OCI-LY1 (cell line): ENCODE results near the gene NMRK1.
A peak's percentile ranks its signal among the peaks of the same experiment; 100 is the strongest.

Experiments
- H2AFZ ChIP-seq: fragments of 200-600 bp; sonication (generic), shearing (Covaris generic); 2 replicates; pipeline ENCODE4 v1.6.0; 2014; ENCODE audit warnings: antibody characterized with exemption, mild to moderate bottlenecking, low read length
- H3F3A ChIP-seq: fragments of 200-600 bp; sonication (generic), shearing (Covaris generic); 2 replicates; pipeline ENCODE4 v1.6.0; 2014; ENCODE audit warnings: mild to moderate bottlenecking, antibody characterized with exemption, low read length, moderate library complexity; ENCODE audit not compliant: insufficient read depth
- H3K27ac ChIP-seq: fragments of 200-600 bp; sonication (generic); 2 replicates; pipeline ENCODE4 v1.5.1; 2014; ENCODE audit warnings: low read length, mixed run types, mild to moderate bottlenecking, low read depth; ENCODE audit not compliant: poor library complexity, severe bottlenecking
- H3K27me3 ChIP-seq: fragments of 200-600 bp; sonication (generic); 2 replicates; pipeline ENCODE4 v1.6.0; 2014; ENCODE audit warnings: antibody characterized with exemption, mild to moderate bottlenecking, low read length, moderate library complexity; ENCODE audit not compliant: insufficient read depth
- H3K36me3 ChIP-seq: fragments of 200-600 bp; sonication (generic); 2 replicates; pipeline ENCODE4 v1.6.1; 2014; ENCODE audit warnings: mild to moderate bottlenecking, antibody characterized with exemption, low read length, moderate library complexity, mixed read lengths; ENCODE audit not compliant: insufficient read depth
- H3K4me1 ChIP-seq: fragments of 200-600 bp; sonication (generic); 2 replicates; pipeline ENCODE4 v1.5.1; 2014; ENCODE audit warnings: mild to moderate bottlenecking, low read length, moderate library complexity; ENCODE audit not compliant: insufficient read depth, severe bottlenecking
- H3K4me2 ChIP-seq: fragments of 200-600 bp; sonication (generic), shearing (Covaris generic); 2 replicates; pipeline ENCODE4 v1.6.1; 2014; ENCODE audit warnings: low read length
- H3K4me3 ChIP-seq: fragments of 200-600 bp; sonication (generic); 2 replicates; pipeline ENCODE4 v1.5.1; 2014; ENCODE audit warnings: low read length, low read depth, mild to moderate bottlenecking, mixed read lengths; ENCODE audit not compliant: poor library complexity, severe bottlenecking
- H3K79me2 ChIP-seq: fragments of 200-600 bp; shearing (Covaris generic); 2 replicates; pipeline ENCODE4 v1.6.1; 2016; ENCODE audit warnings: mixed run types, low read length, mixed read lengths; ENCODE audit not compliant: insufficient read depth
- H3K9ac ChIP-seq: fragments of 200-600 bp; sonication (generic), shearing (Covaris generic); 2 replicates; pipeline ENCODE4 v1.6.1; 2014; ENCODE audit warnings: mild to moderate bottlenecking, low read length, mixed read lengths
- H3K9me2 ChIP-seq: fragments of 200-600 bp; sonication (generic), shearing (Covaris generic); 2 replicates; pipeline ENCODE4 v1.6.1; 2014; ENCODE audit warnings: low read depth, mild to moderate bottlenecking, low read length, mixed read lengths
- H3K9me3 ChIP-seq: fragments of 200-600 bp; shearing (Covaris generic); 2 replicates; pipeline ENCODE4 v1.6.1; 2014; ENCODE audit warnings: low read length, mixed read lengths
- H4K20me1 ChIP-seq: fragments of 200-600 bp; sonication (generic), shearing (Covaris generic); 2 replicates; pipeline ENCODE4 v1.6.0; 2016; ENCODE audit warnings: mild to moderate bottlenecking, low read length; ENCODE audit not compliant: insufficient read depth
- EZH2 ChIP-seq: fragments of 200-600 bp; sonication (generic), shearing (Covaris generic); IDR thresholded peaks from 2 replicates; pipeline ENCODE4 v1.8.0; 2017; ENCODE audit warnings: borderline replicate concordance, mixed run types, mild to moderate bottlenecking, antibody characterized with exemption, low read length, moderate library complexity, mixed read lengths
- TF ChIP-seq, protein P1 (sequence below): fragments of 200-600 bp; sonication (generic), shearing (Covaris generic); IDR thresholded peaks from 2 replicates; pipeline ENCODE4 v1.5.1; 2017; ENCODE audit warnings: mild to moderate bottlenecking, antibody characterized with exemption, low read length, moderate library complexity, mixed read lengths

The NMRK1 gene

DNA sequence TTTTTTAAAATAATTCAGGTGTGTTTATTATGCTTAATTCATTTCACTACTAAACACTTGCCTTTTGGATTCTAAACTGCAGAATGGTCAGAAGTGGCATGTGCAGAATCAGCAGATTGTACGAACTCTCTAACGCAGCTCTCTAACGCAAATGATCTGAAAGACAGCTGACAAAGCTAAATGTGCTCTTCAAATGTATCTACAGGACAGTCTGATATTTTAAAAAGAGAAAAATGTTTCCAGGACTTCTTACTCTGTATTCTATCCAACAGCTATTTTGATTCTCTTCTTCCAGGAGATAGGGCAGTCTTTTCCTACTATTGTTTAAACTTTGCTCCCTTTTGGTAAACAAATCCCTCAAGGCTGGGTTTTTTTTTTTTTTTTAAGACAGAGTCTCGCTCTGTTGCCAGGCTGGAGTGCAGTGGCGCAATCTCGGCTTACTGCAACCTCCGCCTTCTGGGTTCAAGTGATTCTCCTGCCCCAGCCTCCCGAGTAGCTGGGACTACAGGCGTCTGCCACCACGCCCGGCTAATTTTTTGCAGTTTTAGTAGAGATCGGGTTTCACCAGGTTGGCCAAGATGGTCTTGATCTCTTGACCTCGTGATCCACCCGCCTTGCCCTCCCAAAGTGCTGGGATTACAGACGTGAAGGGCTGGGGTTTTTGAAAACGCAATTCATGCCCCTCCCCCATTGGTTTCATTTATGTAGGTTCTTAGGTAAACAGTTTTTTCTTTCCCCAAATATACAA, 1.2 kb downstream of the NMRK1 start:
- no peaks in the 10 kb centered on the region for H3K9me3 ChIP-seq
- H3K4me2 ChIP-seq, result peak overlapping the region; percentile 85
- H3K9me2 ChIP-seq, result no peaks in the 10 kb centered on the region
- peak overlapping the region; percentile 98 for H3K4me3 ChIP-seq
- H3K27ac ChIP-seq, result peak overlapping the region; percentile 94
- TF ChIP-seq, protein P1, sequence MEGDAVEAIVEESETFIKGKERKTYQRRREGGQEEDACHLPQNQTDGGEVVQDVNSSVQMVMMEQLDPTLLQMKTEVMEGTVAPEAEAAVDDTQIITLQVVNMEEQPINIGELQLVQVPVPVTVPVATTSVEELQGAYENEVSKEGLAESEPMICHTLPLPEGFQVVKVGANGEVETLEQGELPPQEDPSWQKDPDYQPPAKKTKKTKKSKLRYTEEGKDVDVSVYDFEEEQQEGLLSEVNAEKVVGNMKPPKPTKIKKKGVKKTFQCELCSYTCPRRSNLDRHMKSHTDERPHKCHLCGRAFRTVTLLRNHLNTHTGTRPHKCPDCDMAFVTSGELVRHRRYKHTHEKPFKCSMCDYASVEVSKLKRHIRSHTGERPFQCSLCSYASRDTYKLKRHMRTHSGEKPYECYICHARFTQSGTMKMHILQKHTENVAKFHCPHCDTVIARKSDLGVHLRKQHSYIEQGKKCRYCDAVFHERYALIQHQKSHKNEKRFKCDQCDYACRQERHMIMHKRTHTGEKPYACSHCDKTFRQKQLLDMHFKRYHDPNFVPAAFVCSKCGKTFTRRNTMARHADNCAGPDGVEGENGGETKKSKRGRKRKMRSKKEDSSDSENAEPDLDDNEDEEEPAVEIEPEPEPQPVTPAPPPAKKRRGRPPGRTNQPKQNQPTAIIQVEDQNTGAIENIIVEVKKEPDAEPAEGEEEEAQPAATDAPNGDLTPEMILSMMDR, result no peak
- TF ChIP-seq EZH2, result no peak
- no peak overlapping the region for H2AFZ ChIP-seq
- H3K79me2 ChIP-seq, result peaks cover 41% of the 10 kb centered on the region
- no peaks in the 10 kb centered on the region for H3K27me3 ChIP-seq
- H3K4me1 ChIP-seq, result peaks cover 63% of the 10 kb centered on the region
- 0 out of 2 replicates have a peak, but pooled peaks cover 5% of the 10 kb centered on the region for H3F3A ChIP-seq
- no peaks in the 10 kb centered on the region for H4K20me1 ChIP-seq
- peaks cover 9% of the 10 kb centered on the region; the same call in 1 of the 2 replicates for H3K36me3 ChIP-seq
- peak overlapping the region; percentile 95 for H3K9ac ChIP-seq

DNA sequence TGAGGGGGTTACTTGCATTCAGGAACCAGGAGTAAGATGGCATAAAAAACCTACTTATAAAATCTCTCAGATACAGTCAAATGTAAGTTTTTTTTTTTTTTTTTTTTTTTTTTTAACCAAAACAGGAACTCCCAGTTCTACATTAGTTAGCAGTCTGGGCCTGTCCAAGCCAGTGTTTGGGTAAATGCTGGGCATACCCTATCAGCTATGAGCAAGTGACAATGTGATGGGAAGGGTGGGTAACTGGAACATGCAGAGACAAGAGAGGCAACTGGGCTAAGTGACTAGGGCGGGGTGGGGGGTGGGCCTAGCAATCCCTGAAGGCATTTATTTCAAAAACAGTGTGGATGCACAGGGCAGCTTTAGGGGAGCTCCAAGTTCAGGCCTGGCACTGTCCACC, 2.3 kb downstream of the NMRK1 start:
- peak overlapping the region; percentile 95; the same call in 1 of the 2 replicates for H3K9ac ChIP-seq
- TF ChIP-seq EZH2, result no peak
- TF ChIP-seq, protein P1, result no peak
- no peaks in the 10 kb centered on the region for H4K20me1 ChIP-seq
- H2AFZ ChIP-seq, result no peak overlapping the region
- H3K79me2 ChIP-seq, result peaks cover 30% of the 10 kb centered on the region
- H3K36me3 ChIP-seq, result peaks cover 16% of the 10 kb centered on the region; the same call in 1 of the 2 replicates
- no peaks in the 10 kb centered on the region for H3K27me3 ChIP-seq
- no peaks in the 10 kb centered on the region for H3K9me2 ChIP-seq
- H3F3A ChIP-seq, result 0 out of 2 replicates have a peak, but pooled peaks cover 5% of the 10 kb centered on the region
- peak overlapping the region; percentile 98 for H3K4me3 ChIP-seq
- peak overlapping the region; percentile 85 for H3K4me2 ChIP-seq
- H3K9me3 ChIP-seq, result no peaks in the 10 kb centered on the region
- H3K4me1 ChIP-seq, result peaks cover 53% of the 10 kb centered on the region
- H3K27ac ChIP-seq, result peak overlapping the region; percentile 94

DNA sequence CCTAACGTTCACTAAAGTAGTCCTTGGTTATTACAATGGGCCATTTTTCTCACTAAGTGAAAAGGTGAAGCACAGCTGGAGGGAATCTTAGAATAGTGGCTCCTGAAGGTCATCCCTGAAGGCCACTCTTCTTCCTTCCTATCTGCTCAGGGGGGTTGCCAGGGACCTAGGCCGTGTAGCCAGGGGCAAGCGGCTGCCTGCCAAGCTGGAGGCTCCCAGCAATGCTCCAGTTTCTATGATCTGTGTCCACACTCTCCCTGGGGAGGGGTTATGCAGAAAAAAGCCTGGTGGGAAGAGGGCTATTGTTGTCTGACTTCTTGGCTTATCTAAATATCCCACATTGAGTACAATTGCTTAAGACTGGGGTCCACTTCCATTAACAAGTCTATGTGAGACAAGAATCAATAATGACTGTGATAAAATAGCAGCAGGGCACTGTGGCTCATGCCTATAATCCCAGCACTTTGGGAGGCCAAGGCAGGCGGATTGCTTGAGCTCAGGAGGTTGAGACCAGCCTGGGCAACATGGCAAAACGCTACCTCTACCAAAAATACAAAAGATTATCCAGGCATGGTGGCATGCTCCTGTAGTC, 3.8 kb downstream of the NMRK1 start:
- Histone ChIP-seq H3K36me3 (peaks cover 20% of the 10 kb centered on the region; the same call in 1 of the 2 replicates), H3K9me2 (no peaks in the 10 kb centered on the region), H4K20me1 (no peaks in the 10 kb centered on the region), H3K27me3 (no peaks in the 10 kb centered on the region), H3K4me3 (no peak overlapping the region), H3K4me1 (peaks cover 40% of the 10 kb centered on the region), H3K9ac (no peak overlapping the region; the same call in 1 of the 2 replicates), H2AFZ (no peak overlapping the region), H3K9me3 (no peaks in the 10 kb centered on the region), H3K79me2 (peaks cover 15% of the 10 kb centered on the region), H3F3A (0 out of 2 replicates have a peak, but pooled peaks cover 5% of the 10 kb centered on the region), H3K4me2 (no peak overlapping the region; the same call in 1 of the 2 replicates), H3K27ac (peak overlapping the region; percentile 94)
- TF ChIP-seq, protein P1, result no peak
- no peak for TF ChIP-seq EZH2
